ENCODE measurements around the gene DCLK1. TPM values are rescaled to one million over a fixed set of nuclear protein-coding genes. Genes with fewer than 3 reads are reported as not detected.

DCLK1 gene
- total RNA-seq, 1 donor from 2014 or later: not detected

DNA sequence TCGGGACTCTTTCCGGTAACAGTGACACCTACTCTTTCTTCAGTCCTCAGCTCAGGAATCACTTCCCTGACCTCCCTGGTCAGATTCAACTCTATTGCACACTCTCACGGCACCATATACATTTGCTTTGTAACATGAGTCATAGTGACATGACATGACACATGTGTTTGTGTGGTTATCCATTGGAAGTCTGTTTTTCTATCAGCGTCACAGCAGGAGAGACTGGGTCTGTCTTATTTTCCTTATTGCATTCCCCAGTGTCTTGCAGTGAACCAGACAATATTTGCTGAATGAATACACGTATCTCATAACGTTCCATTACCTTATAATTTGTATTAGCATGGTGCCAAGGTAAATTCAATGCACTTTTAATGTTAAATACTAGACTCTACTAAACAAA, 102.0 kb downstream of the DCLK1 start:
- H3K4me3 Mint-ChIP-seq: no peak overlapping the region
- peaks cover 5% of the 10 kb centered on the region for H3K9me3 Mint-ChIP-seq
- DNase-seq: no peak
- no peaks in the 10 kb centered on the region for H3K4me1 Mint-ChIP-seq
- intact Hi-C loops (cut with micrococcal nuclease): no loop called here
- no peak overlapping the region for H3K27ac Mint-ChIP-seq
- H3K27me3 Mint-ChIP-seq: no peaks in the 10 kb centered on the region
- no peaks in the 10 kb centered on the region for H3K36me3 Mint-ChIP-seq (ENCODE audit: low read depth)

- DNase-seq: no peak
- Mint-ChIP-seq H3K27ac (no peak overlapping the region), H3K36me3 (ENCODE audit: low read depth) (no peaks in the 10 kb centered on the region), H3K27me3 (no peaks in the 10 kb centered on the region), H3K4me1 (no peaks in the 10 kb centered on the region), H3K9me3 (peaks cover 5% of the 10 kb centered on the region), H3K4me3 (no peak overlapping the region)
- intact Hi-C loops (cut with micrococcal nuclease): no loop called here
Measured at GRCh38 chr13:36028359-36029025, 102.7 kb downstream of the DCLK1 start.

- H3K4me1 Mint-ChIP-seq: no peaks in the 10 kb centered on the region
- no peaks in the 10 kb centered on the region for H3K27me3 Mint-ChIP-seq
- peaks cover 5% of the 10 kb centered on the region for H3K9me3 Mint-ChIP-seq
- intact Hi-C loops (cut with micrococcal nuclease): no loop called here
- DNase-seq: no peak
- H3K36me3 Mint-ChIP-seq (ENCODE audit: low read depth): no peaks in the 10 kb centered on the region
- no peak overlapping the region for H3K27ac Mint-ChIP-seq
- H3K4me3 Mint-ChIP-seq: no peak overlapping the region
Measured at GRCh38 chr13:36026531-36026930, 104.7 kb downstream of the DCLK1 start.

- DNase-seq: no peak
- no peaks in the 10 kb centered on the region for H3K27me3 Mint-ChIP-seq
- no peaks in the 10 kb centered on the region for H3K36me3 Mint-ChIP-seq (ENCODE audit: low read depth)
- H3K4me3 Mint-ChIP-seq: no peak overlapping the region
- H3K9me3 Mint-ChIP-seq: peaks cover 11% of the 10 kb centered on the region
- H3K4me1 Mint-ChIP-seq: no peaks in the 10 kb centered on the region
- H3K27ac Mint-ChIP-seq: no peak overlapping the region
- intact Hi-C loops (cut with micrococcal nuclease): no loop called here
Measured at GRCh38 chr13:36014763-36015162, 116.4 kb downstream of the DCLK1 start.

DNA sequence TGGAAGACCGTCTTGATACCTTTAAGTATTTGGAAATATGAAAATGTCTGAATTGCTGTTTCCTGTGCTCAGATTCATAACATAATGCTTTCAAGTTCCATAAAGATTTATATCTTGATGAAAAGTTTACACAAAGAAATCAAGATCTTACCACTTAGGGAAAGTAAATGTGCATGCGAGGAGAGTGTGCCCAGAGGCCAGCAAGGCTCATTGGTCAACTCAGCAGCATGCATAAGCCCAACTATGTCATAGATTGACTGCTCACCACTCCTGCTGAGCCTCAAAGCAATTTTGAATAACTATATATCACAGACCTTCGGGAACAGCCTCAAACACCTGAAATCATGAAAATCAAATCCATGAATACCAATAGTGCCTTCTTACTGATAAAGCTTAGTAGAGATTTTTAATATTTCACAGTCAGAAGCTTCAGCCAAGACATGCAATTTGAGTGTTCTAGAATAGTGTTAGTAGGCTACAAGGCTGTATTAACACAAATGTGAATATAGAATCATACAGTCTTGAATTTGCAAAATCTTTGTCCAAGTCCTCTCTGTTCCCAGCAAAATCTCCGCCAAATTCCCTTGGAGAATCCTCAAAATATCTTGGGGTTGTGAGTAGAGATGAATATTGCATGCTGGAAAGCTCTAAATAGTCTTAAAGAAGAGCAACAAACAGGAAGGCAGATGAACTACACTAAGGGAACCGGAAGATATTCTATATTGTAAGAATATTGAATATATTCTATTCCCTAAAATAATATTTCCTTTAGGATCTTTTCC, 124.1 kb downstream of the DCLK1 start:
- Mint-ChIP-seq H3K4me1 (no peaks in the 10 kb centered on the region), H3K4me3 (no peak overlapping the region), H3K27ac (no peak overlapping the region), H3K36me3 (ENCODE audit: low read depth) (no peaks in the 10 kb centered on the region), H3K27me3 (no peaks in the 10 kb centered on the region), H3K9me3 (no peaks in the 10 kb centered on the region)
- intact Hi-C loops (cut with micrococcal nuclease): no loop called here
- no peak for DNase-seq

- Mint-ChIP-seq H3K27me3 (no peaks in the 10 kb centered on the region), H3K4me1 (no peaks in the 10 kb centered on the region), H3K27ac (no peak overlapping the region), H3K36me3 (ENCODE audit: low read depth) (no peaks in the 10 kb centered on the region), H3K4me3 (no peak overlapping the region), H3K9me3 (no peaks in the 10 kb centered on the region)
- no peak for DNase-seq
- intact Hi-C loops (cut with micrococcal nuclease): no loop called here
Measured at GRCh38 chr13:36006347-36006746, 124.8 kb downstream of the DCLK1 start.

- no peaks in the 10 kb centered on the region for H3K27me3 Mint-ChIP-seq
- intact Hi-C loops (cut with micrococcal nuclease): no loop called here
- no peak overlapping the region for H3K4me3 Mint-ChIP-seq
- H3K36me3 Mint-ChIP-seq (ENCODE audit: low read depth): no peaks in the 10 kb centered on the region
- H3K4me1 Mint-ChIP-seq: no peaks in the 10 kb centered on the region
- no peak overlapping the region for H3K27ac Mint-ChIP-seq
- no peaks in the 10 kb centered on the region for H3K9me3 Mint-ChIP-seq
- no peak for DNase-seq
Measured at GRCh38 chr13:36001561-36001960, 129.6 kb downstream of the DCLK1 start.

GRCh38 chr13:36000028-36000427, 131.2 kb downstream of the DCLK1 start:
- Mint-ChIP-seq H3K4me1 (no peaks in the 10 kb centered on the region), H3K27me3 (no peaks in the 10 kb centered on the region), H3K4me3 (no peak overlapping the region), H3K27ac (no peak overlapping the region), H3K9me3 (no peaks in the 10 kb centered on the region), H3K36me3 (ENCODE audit: low read depth) (no peaks in the 10 kb centered on the region)
- intact Hi-C loops (cut with micrococcal nuclease): no loop called here
- no peak for DNase-seq

DNA sequence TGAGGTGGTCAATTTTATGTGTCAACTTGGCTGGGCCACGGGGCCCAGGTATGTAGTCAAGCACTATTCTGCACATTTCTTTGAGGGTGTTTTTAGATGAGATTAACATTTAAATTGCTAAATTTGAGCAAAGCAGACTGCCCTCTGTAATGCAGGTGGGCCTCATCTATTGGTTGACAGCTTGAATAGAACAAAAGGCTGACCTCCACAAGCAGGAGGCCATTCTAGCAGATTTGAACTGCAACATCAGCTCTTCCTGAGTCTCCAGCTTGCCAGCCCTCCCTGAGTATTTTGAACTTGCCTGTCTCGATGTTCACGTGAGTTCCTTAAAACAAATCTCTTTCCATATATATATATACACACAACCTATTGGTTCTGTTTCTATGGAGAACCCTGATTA, 134.8 kb downstream of the DCLK1 start:
- H3K4me3 Mint-ChIP-seq: no peak overlapping the region
- no peaks in the 10 kb centered on the region for H3K27me3 Mint-ChIP-seq
- H3K36me3 Mint-ChIP-seq (ENCODE audit: low read depth): no peaks in the 10 kb centered on the region
- no peak overlapping the region for H3K27ac Mint-ChIP-seq
- no peaks in the 10 kb centered on the region for H3K4me1 Mint-ChIP-seq
- no peak for DNase-seq
- intact Hi-C loops (cut with micrococcal nuclease): no loop called here
- H3K9me3 Mint-ChIP-seq: no peaks in the 10 kb centered on the region

- H3K27ac Mint-ChIP-seq: no peak overlapping the region
- no peak for DNase-seq
- H3K36me3 Mint-ChIP-seq (ENCODE audit: low read depth): no peaks in the 10 kb centered on the region
- no peaks in the 10 kb centered on the region for H3K9me3 Mint-ChIP-seq
- no peaks in the 10 kb centered on the region for H3K27me3 Mint-ChIP-seq
- H3K4me3 Mint-ChIP-seq: no peak overlapping the region
- H3K4me1 Mint-ChIP-seq: no peaks in the 10 kb centered on the region
- intact Hi-C loops (cut with micrococcal nuclease): no loop called here
Measured at GRCh38 chr13:35995136-35995535, 136.0 kb downstream of the DCLK1 start.

DNA sequence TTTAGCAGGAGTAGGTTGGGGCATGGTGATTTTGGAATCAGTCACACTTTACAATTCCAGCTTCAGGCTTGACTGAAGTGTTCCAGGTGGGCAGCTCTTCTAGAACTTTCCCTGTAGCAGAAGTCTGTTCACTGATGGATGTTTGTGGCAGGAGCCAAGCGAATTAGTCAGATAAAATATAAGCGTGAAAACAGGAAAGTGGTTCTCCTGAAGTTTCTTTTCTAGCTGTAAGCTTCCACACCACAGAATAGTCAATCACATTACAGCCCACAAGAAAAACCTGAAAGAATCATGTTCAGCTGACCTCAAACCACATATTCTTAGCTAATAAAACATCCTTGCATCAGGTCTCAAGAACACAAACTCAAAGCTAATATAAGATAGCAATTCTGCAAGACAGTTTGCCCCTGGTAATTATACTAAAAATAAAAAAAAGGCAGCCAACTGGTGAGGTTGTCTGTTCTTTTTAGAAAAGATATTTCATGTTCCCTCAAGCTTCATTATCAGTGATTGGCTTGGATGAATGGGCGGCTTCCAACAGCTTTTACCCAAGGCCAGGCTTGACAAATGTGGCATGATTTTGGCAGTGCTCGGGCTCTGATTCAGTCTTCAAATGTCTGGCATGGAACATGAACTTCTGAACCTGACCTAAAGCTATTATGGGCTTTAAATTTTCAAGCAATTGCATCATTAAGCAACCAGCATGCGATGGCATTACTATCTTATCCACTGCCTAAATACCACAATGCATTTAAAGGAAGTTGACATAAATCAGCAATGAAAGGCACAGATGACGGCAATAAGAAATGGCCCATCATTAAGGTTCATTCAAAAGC, 136.8 kb downstream of the DCLK1 start:
- Mint-ChIP-seq H3K36me3 (ENCODE audit: low read depth) (no peaks in the 10 kb centered on the region), H3K4me1 (no peaks in the 10 kb centered on the region), H3K27ac (no peak overlapping the region), H3K9me3 (no peaks in the 10 kb centered on the region), H3K4me3 (no peak overlapping the region), H3K27me3 (no peaks in the 10 kb centered on the region)
- DNase-seq: no peak
- intact Hi-C loops (cut with micrococcal nuclease): no loop called here

DNA sequence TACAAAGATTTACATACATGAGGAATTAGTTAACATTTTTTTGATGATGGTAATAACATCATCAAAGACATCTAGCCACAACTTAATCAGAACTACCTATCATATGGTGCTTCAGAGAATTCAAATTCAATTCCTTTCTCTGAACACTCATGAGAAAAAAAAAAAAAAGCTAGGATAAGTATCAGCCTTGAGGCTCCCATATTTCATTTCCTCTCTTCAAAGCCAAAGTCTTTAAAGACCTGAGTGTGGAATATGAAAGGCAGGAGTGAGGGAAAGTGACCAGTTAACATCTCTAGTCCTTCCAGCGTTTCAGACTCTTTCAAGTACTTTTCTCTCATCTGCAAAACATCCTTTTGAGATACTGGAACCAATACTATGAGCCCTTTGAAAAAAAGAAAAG, 137.5 kb downstream of the DCLK1 start:
- H3K27ac Mint-ChIP-seq: no peak overlapping the region
- H3K27me3 Mint-ChIP-seq: no peaks in the 10 kb centered on the region
- no peak overlapping the region for H3K4me3 Mint-ChIP-seq
- no peaks in the 10 kb centered on the region for H3K9me3 Mint-ChIP-seq
- intact Hi-C loops (cut with micrococcal nuclease): no loop called here
- no peaks in the 10 kb centered on the region for H3K36me3 Mint-ChIP-seq (ENCODE audit: low read depth)
- no peak for DNase-seq
- no peaks in the 10 kb centered on the region for H3K4me1 Mint-ChIP-seq

- H3K27ac Mint-ChIP-seq: no peak overlapping the region
Measured at GRCh38 chr13:35992964-35993363, 138.2 kb downstream of the DCLK1 start.

DNA sequence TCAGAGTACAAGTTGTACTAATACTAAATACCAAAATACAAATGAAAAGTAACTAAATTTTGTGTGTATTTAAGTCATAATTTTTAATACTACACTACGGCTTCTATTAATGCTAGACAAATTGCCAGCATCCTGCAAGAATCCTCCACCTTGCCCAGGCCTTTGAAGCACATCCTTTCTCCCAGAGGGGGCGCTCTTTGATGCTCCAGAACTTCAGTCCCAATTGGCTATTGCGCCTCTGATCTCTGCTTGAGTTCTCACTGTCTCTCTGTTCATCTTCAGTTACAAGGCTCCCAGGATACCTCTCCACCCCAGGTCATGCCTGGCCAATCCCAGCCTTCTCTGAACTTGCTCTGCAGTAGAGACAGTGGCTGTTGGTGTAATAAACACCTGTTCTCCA, 141.0 kb downstream of the DCLK1 start:
- Mint-ChIP-seq H3K36me3 (ENCODE audit: low read depth) (no peaks in the 10 kb centered on the region), H3K4me1 (no peaks in the 10 kb centered on the region), H3K27ac (no peak overlapping the region), H3K9me3 (no peaks in the 10 kb centered on the region), H3K27me3 (no peaks in the 10 kb centered on the region), H3K4me3 (no peak overlapping the region)
- intact Hi-C loops (cut with micrococcal nuclease): no loop called here
- DNase-seq: no peak

More at GRCh38 chr13:35992964-35993363, 138.2 kb downstream of the DCLK1 start:
- Mint-ChIP-seq H3K9me3 (no peaks in the 10 kb centered on the region), H3K27me3 (no peaks in the 10 kb centered on the region), H3K4me3 (no peak overlapping the region), H3K36me3 (ENCODE audit: low read depth) (no peaks in the 10 kb centered on the region), H3K4me1 (no peaks in the 10 kb centered on the region)
- DNase-seq: no peak
- intact Hi-C loops (cut with micrococcal nuclease): no loop called here

Measured in activated CD4-positive, alpha-beta T cell treated with anti-CD3 and anti-CD28 coated beads, Interleukin-2, amount 10 ng/mL, durations not matched to agents 24 days and 14 days (primary cell).